Heart right ventricle (tissue), 16 donors: ENCODE results near the gene REX1BD. TPM values are rescaled to one million over a fixed set of nuclear protein-coding genes. Genes with fewer than 3 reads are reported as not detected.

Experiments used
- ATAC-seq, 8 donors: fragments of 200-7000 bp; cut with Tn5 transposase; one replicate each; pipeline ENCODE4 v1.9.1; 2020; ENCODE audit warnings: mild to moderate bottlenecking in 8 of 8, moderate library complexity in 8 of 8, moderate number of reproducible peaks in 1 of 8
- DNase-seq, 2 donors: peaks; one replicate each; pipeline ENCODE4 v3.0.0-alpha.2; 2020
- H3K27ac ChIP-seq, 10 donors: fragments of 200-600 bp; sonication (generic) in 2 of 10; one replicate each; pipeline versions ENCODE4 v1.5.0 to v1.8.0; 2020 to 2022; ENCODE audit warnings: mild to moderate bottlenecking in 3 of 10
- H3K27me3 ChIP-seq, 7 donors: fragments of 200-600 bp; one replicate each; pipeline ENCODE4 v1.8.0; 2021 to 2022; ENCODE audit warnings: mild to moderate bottlenecking in 2 of 7
- H3K36me3 ChIP-seq, 9 donors: fragments of 200-600 bp; sonication (generic) in 1 of 9; one replicate each; pipeline versions ENCODE4 v1.5.0 to v1.8.0; 2020 to 2022; ENCODE audit warnings: mild to moderate bottlenecking in 2 of 9
- H3K4me1 ChIP-seq, 9 donors: fragments of 200-600 bp; sonication (generic) in 1 of 9; one replicate each; pipeline versions ENCODE4 v1.5.0 to v1.8.0; 2020 to 2022; ENCODE audit warnings: mild to moderate bottlenecking in 4 of 9
- H3K4me3 ChIP-seq, 10 donors: fragments of 200-600 bp; sonication (generic) in 2 of 10; one replicate each; pipeline versions ENCODE4 v1.5.0 to v1.8.0; 2020 to 2022; ENCODE audit warnings: mild to moderate bottlenecking in 7 of 10, moderate library complexity in 2 of 10
- H3K9me3 ChIP-seq, 11 donors: fragments of 200-600 bp in 10 of 11; sonication (generic) in 2 of 11; one replicate each; pipeline versions ENCODE4 v1.5.0 to v1.8.0; 2013 to 2022; ENCODE audit warnings: mild to moderate bottlenecking in 2 of 11, control low read depth in 1 of 11, moderate library complexity in 1 of 11
- CTCF ChIP-seq, 9 donors: fragments of 200-600 bp; sonication (generic) in 2 of 9; IDR thresholded peaks; one replicate each; pipeline versions ENCODE4 v1.5.0 to v1.8.0; 2021 to 2022; ENCODE audit warnings: antibody characterized with exemption in 9 of 9, mild to moderate bottlenecking in 5 of 9, moderate library complexity in 1 of 9
- WGBS, 2 donors: extraction: QIAGEN DNeasy Blood & Tissue Kit; methylation state at CpG; one replicate each; pipeline ENCODE4 v1.1.7; 2013; ENCODE audit warnings: inconsistent platforms in 1 of 2; 5-methylcytosine and 5-hydroxymethylcytosine counted together
- intact Hi-C, 10 donors: fragments of 100-400 bp; cut with DNase I; formaldehyde crosslinking; loops; one replicate each; pipeline versions ENCODE4 v1.11.1 to v1.14.2; 2022
- polyA plus RNA-seq, 2 donors: library from polyadenylated mRNA; stranded (reverse); fragments of 200-250 nt; gene quantifications; one replicate each; pipeline ENCODE4 v1.2.3, GENCODE V29; 2013
- total RNA-seq, 10 donors: library from RNA; stranded (reverse); fragmentation: NEBNext Ultra II Directional in 3 of 10; extraction: Animal tissue kit (Norgen Biotek cat#: 25700) in 3 of 10; gene quantifications; one replicate each; pipeline versions ENCODE4 v1.2.1 to v1.2.4, GENCODE V29; 2021 to 2023
- donor health status: Arrhythmogenic right ventricular cardiomyopathy.
- donor health status: ischemic (EF 13 %, LVEDD 7.1; RV severe dilation, severe dysfunction).
- donor health status: healthy with polysubstance abuse.
- donor health status: DM: no; HTN: yes; CAD: no.
- donor health status: DM: no; HTN: no; CAD: no.
- donor health status: ischemic (EF 25% LVEDD 6.9; RV normal size, moderate dysfunction).
- donor health status: ischemic (EF 25% LVEDD 5.7; RV mildly dilated, moderate dysfunction).
- donor health status: healthy.
- donor health status: DM: yes; HTN: yes; CAD: no.
- donor health status: Ischemic cardiomyopathy.
- donor health status: ischemic (EF 35%, LVEDD 5.7; RV mildly dilated, moderate dysfunction).
- donor health status: nonischemic (EF 11% LVEDD 7.7; RV severe dilation, severe dysfunction).
- donor health status: DM: yes; HTN: yes; CAD: no.
- donor health status: PGD.
- donor health status: ischemic (EF 29% LVEDD 5.4; RV normal size, mild dysfunction).
- donor health status: nonischemic (EF 23%, LVEDD 6.1; RV moderate dilation, normal function).

REX1BD gene
- total and polyA plus RNA-seq, 12 donors, result 58.5 to 107 (median 68.7) TPM

GRCh38 chr19:18580311-18580710, 8.3 kb upstream of the REX1BD start:
- Histone ChIP-seq H3K36me3 (peaks cover 0 to 26% (median 5%) of the 10 kb centered on the region in 9 donors), H3K4me1 (peaks cover 0 to 3% (median 0%) of the 10 kb centered on the region in 9 donors), H3K27me3 (no peaks in the 10 kb centered on the region), H3K27ac (no peak overlapping the region), H3K4me3 (no peak overlapping the region), H3K9me3 (no peaks in the 10 kb centered on the region)
- intact Hi-C loops, result no loop called here
- ATAC-seq (no peak), DNase-seq (no peak)
- WGBS, 2 donors, result 65 to 68% methylated on average over 7 of the region's 7 CpGs
- no peak for TF ChIP-seq CTCF (IDR thresholded peaks at IDR 0.05)

DNA sequence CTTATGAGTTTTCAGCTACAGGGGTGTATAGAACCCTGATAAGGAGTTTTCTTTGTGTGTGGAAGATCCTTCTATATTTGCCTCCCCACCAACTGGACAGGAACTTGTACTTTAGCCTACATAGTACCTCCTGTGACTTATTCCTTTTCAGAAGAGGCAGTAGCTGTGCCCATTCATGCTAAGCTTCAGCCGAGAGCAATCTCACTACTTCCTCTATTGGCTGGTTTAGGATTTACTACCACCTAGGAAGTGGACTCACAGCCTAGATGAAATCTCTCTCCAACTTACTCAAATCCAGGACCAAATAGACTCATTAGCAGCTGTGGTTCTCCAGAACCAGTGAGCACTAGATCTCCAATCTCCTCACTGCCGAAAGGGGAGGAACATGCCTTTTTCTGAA, 2.3 kb upstream of the REX1BD start:
- H3K9me3 ChIP-seq, result no peaks in the 10 kb centered on the region
- peak in 1 of 9 donors; percentile 20 for TF ChIP-seq CTCF (IDR thresholded peaks at IDR 0.05)
- intact Hi-C loops, result no loop called here
- no peak overlapping the region for H3K27ac ChIP-seq
- H3K4me3 ChIP-seq, result no peak overlapping the region
- H3K4me1 ChIP-seq, result peaks cover 0 to 43% (median 20%) of the 10 kb centered on the region in 9 donors
- ATAC-seq (no peak), DNase-seq (no peak)
- H3K27me3 ChIP-seq, result no peaks in the 10 kb centered on the region
- peaks cover 0 to 12% (median 5%) of the 10 kb centered on the region in 9 donors for H3K36me3 ChIP-seq
- WGBS, 2 donors, result 64 to 69% methylated on average over 2 of the region's 2 CpGs

DNA sequence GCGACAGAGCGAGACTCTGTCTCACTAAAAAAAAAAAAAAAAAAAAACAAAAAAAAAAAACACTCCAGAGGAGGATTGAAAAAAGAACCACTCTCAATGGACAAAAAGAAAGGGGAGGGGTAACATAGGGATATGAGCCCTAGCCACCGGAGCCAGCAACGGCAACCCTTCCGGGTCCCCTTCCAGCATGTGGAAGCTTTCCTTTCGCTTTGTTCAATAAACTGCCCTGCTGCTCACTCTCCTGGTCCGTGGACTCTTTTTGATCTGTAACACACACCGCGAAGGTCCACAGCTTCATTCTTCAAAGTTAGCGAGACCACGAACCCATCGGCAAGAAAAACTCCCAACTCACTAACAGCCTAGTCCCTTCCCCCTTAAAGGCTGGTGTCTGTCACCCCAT, 1.0 kb upstream of the REX1BD start:
- intact Hi-C loops, result no loop called here
- Histone ChIP-seq H3K4me3 (peak overlapping the region in 2 of 10 donors; percentile 78 to 95), H3K27me3 (no peaks in the 10 kb centered on the region), H3K4me1 (peaks cover 0 to 43% (median 20%) of the 10 kb centered on the region in 9 donors), H3K9me3 (no peaks in the 10 kb centered on the region), H3K36me3 (peaks cover 0 to 23% (median 5%) of the 10 kb centered on the region in 9 donors), H3K27ac (peak overlapping the region in 5 of 10 donors; percentile 83 to 97 (median 92))
- TF ChIP-seq CTCF (IDR thresholded peaks at IDR 0.05), result no peak
- ATAC-seq, result no peak
- DNase-seq, result no peak
- 93% methylated on average over 12 of the region's 12 CpGs for WGBS, 2 donors

GRCh38 chr19:18587962-18588610, 512 bp upstream of the REX1BD start:
- Histone ChIP-seq H3K9me3 (no peaks in the 10 kb centered on the region), H3K4me3 (peak overlapping the region; percentile 63 to 95 (median 86)), H3K27me3 (no peaks in the 10 kb centered on the region), H3K4me1 (peaks cover 0 to 43% (median 20%) of the 10 kb centered on the region in 9 donors), H3K27ac (peak overlapping the region; percentile 55 to 97 (median 92)), H3K36me3 (peaks cover 0 to 23% (median 5%) of the 10 kb centered on the region in 9 donors)
- peak in 2 of 8 donors; percentile 0 to 1 for ATAC-seq
- DNase-seq, result no peak
- 35% methylated on average over 16 of the region's 16 CpGs for WGBS, 2 donors
- intact Hi-C loops, result no loop called here
- no peak for TF ChIP-seq CTCF (IDR thresholded peaks at IDR 0.05)
